GM21786 (cell line): ENCODE data around the gene RMC1.

ENCODE experiments used
- ATAC-seq: cut with Tn5 transposase; IDR thresholded peaks from one replicate; pipeline ENCODE4 v1.9.1; 2021; ENCODE audit not compliant: unreplicated experiment

RMC1 gene

DNA sequence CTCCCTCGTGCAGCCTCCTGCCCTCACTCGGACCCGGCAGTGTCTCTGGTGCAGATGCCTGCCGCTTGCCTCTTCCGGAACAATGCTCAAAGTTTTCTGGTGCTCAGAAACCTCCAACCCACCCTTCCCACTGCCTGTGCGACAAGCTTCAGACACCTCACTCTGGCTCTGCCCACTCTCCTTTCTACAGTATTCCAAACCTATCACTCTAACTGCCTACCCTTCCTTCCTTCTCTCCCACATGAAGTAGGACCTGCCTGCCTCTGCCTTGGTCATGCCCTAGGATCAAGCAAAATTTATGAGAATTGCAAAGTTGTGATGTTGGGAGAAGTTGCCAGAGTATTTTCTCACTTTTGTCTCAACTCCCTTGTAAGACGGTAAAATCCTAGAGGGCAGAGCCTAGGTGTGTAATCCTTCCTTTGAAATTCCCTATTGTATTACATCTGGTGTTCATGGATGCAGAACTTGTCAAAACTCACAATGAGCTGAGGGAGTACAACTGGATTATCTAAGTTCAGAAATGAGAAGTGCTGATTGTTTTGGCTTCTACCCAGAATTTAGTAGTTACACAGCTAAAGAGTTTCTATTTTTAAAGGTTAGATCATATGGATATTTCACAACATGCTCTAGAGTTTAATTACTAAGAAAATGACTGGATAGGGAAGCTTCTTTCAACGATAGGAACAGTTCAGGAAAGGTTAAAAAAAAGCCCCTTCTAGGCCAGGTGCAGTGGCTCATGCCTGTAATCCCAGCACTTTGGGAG lies 75.8 kb downstream of the RMC1 start:
- no peak for ATAC-seq

DNA sequence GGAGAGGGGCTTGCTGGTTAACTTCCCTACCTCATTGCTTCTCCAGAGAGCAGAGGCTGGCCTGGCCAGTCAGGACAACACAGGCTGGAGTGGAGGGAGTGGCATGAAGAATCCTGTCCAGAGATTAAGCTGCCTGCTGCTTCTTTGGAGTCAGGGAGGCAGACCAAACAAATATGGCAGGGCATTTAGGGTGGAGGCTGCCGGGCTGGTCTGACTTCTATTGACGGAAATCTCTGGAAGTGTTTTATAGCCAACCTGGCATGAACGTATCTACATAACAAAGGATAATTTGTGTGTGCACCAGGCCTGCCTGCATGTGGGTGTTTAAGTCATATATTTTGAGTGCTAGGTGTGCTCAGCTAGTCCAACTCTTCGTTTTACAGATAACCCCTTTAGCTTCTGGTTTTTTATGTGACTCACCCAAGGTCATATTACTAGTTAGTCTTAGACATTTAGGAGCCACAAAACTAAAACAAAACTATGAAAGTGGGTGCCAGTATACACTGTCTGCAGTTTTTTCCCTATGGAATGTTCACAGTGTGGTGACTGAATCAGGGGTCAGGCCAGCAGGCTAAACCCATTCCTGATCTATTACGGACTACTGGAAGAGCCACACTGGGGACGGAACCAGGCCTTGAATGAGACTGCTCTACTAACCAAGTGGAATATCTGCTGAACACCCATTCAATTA lies 77.5 kb downstream of the RMC1 start:
- ATAC-seq: no peak
